HCT116 (cell line): Measurements from ENCODE around the gene EHMT1. TPM values are rescaled to one million over a fixed set of nuclear protein-coding genes. Genes with fewer than 3 reads are reported as not detected.

Experiments
- ATAC-seq: fragments of 200-7000 bp; cut with Tn5 transposase; 2 replicates; pipeline ENCODE4 v1.9.1; 2020; ENCODE audit warnings: mild to moderate bottlenecking, moderate library complexity
- BruUV-seq: library from RNA; stranded (reverse); fragments of 400-500 nt; replicated peaks from 2 replicates; lab custom pipeline; 2021; lab: Mats Ljungman, UMichigan
- CTCF ChIA-PET: fragments of 300-600 bp; sonication (Branson Sonifier 250); formaldehyde crosslinking; loops from one replicate; lab custom pipeline; 2021; ENCODE audit warnings: antibody characterized with exemption; lab: Charles Lee
- POLR2A ChIA-PET: fragments of 300-600, 350-600 bp; sonication (Branson Sonifier 250); formaldehyde crosslinking; loops from one replicate; lab custom pipeline; 2021; ENCODE audit warnings: antibody characterized with exemption; lab: Charles Lee
- RAD21 ChIA-PET, 2 experiments: fragments of 300-600 bp; sonication (Branson Sonifier 250); formaldehyde crosslinking; loops; one replicate each; lab custom pipeline; 2023; ENCODE audit warnings: low total read pairs in 2 of 2; ENCODE audit not compliant: uncharacterized antibody in 2 of 2, unreplicated experiment in 2 of 2, low non-redundant PET in 1 of 2; lab: Charles Lee
- DNase-seq: peaks from one replicate; pipeline ENCODE4 v3.0.0-alpha.2; 2010; ENCODE audit warnings: low read depth, low spot score
- H2AFZ ChIP-seq: fragments of 200-600 bp; shearing (Covaris generic), sonication (generic); 2 replicates; pipeline ENCODE4 v1.6.1; 2017; ENCODE audit warnings: low read depth, mixed run types, mixed read lengths, antibody characterized with exemption, low read length; ENCODE audit not compliant: poor library complexity, severe bottlenecking
- H3K27ac ChIP-seq: 2 replicates; pipeline ENCODE4 v1.5.1; 2012; ENCODE audit warnings: low read depth, low read length
- H3K27me3 ChIP-seq: fragments of 200-600 bp; sonication (generic); 2 replicates; pipeline ENCODE4 v1.6.1; 2016; ENCODE audit warnings: mixed run types, low read length, mixed read lengths; ENCODE audit not compliant: insufficient read depth
- H3K36me3 ChIP-seq, 2 experiments: fragments of 200-500 bp in 1 of 2; fragments of 200-600 bp in 1 of 2; sonication (Bioruptor generic) in 1 of 2; sonication (generic) in 1 of 2; 2 replicates each; pipeline versions ENCODE4 v1.5.1 to v1.6.1; 2014 to 2016; ENCODE audit warnings: low read length in 2 of 2, inconsistent platforms in 1 of 2, mixed read lengths in 1 of 2, mixed run types in 1 of 2; ENCODE audit not compliant: insufficient read depth in 2 of 2, control insufficient read depth in 1 of 2
- H3K4me1 ChIP-seq, 2 experiments: fragments of 200-600 bp in 1 of 2; sonication (generic) in 1 of 2; 2 replicates each; pipeline versions ENCODE4 v1.5.1 to v1.6.1; 2012 to 2017; ENCODE audit warnings: low read length in 2 of 2, inconsistent platforms in 1 of 2, mild to moderate bottlenecking in 1 of 2, mixed read lengths in 1 of 2, mixed run types in 1 of 2, moderate library complexity in 1 of 2; ENCODE audit not compliant: insufficient read depth in 2 of 2, control insufficient read depth in 1 of 2
- H3K4me2 ChIP-seq: fragments of 200-600 bp; sonication (generic); 2 replicates; pipeline ENCODE4 v1.6.1; 2017; ENCODE audit warnings: mixed run types, low read length, mixed read lengths
- H3K4me3 ChIP-seq, 2 experiments: fragments of 200-600 bp in 1 of 2; sonication (generic) in 1 of 2; replicated peaks in 1 of 2; 2 replicates each; pipeline ENCODE4 v1.5.1; 2011 to 2016; ENCODE audit warnings: low read length in 2 of 2, control low read depth in 1 of 2, low read depth in 1 of 2, mild to moderate bottlenecking in 1 of 2, mixed read lengths in 1 of 2, mixed run types in 1 of 2
- H3K79me2 ChIP-seq: fragments of 200-600 bp; sonication (generic); 2 replicates; pipeline ENCODE4 v1.6.1; 2017; ENCODE audit warnings: mild to moderate bottlenecking, mixed run types, low read length, moderate library complexity, mixed read lengths; ENCODE audit not compliant: insufficient read depth
- H3K9ac ChIP-seq: fragments of 200-600 bp; sonication (generic); 2 replicates; pipeline ENCODE4 v1.6.1; 2016; ENCODE audit warnings: low read length, mixed read lengths
- H3K9me2 ChIP-seq: fragments of 200-600 bp; sonication (generic), shearing (Covaris generic); 2 replicates; pipeline ENCODE4 v1.6.1; 2017; ENCODE audit warnings: mixed run types, mild to moderate bottlenecking, moderate library complexity; ENCODE audit not compliant: insufficient read depth
- H3K9me3 ChIP-seq, 2 experiments: fragments of 200-500 bp in 1 of 2; fragments of 200-600 bp in 1 of 2; sonication (Bioruptor generic) in 1 of 2; sonication (generic) in 1 of 2; 2 replicates each; pipeline ENCODE4 v1.6.1; 2014 to 2017; ENCODE audit warnings: low read length in 2 of 2, mixed read lengths in 2 of 2, inconsistent platforms in 1 of 2, low read depth in 1 of 2, mild to moderate bottlenecking in 1 of 2, mixed run types in 1 of 2, moderate library complexity in 1 of 2; ENCODE audit not compliant: control insufficient read depth in 1 of 2, insufficient read depth in 1 of 2
- H4K20me1 ChIP-seq: fragments of 200-600 bp; sonication (generic), shearing (Covaris generic); 2 replicates; pipeline ENCODE4 v1.6.1; 2017; ENCODE audit warnings: mixed run types, mild to moderate bottlenecking, moderate library complexity; ENCODE audit not compliant: insufficient read depth
- ATF3 ChIP-seq: IDR thresholded peaks from 2 replicates; pipeline ENCODE4 v1.6.1; 2012
- CBX3 ChIP-seq: IDR thresholded peaks from 2 replicates; pipeline ENCODE4 v1.6.1; 2012; ENCODE audit warnings: low read depth
- CEBPB ChIP-seq: IDR thresholded peaks from 2 replicates; pipeline ENCODE4 v1.6.1; 2012; ENCODE audit warnings: low read depth
- EGR1 ChIP-seq: IDR thresholded peaks from 2 replicates; pipeline ENCODE4 v1.6.1; 2012; ENCODE audit warnings: low read depth
- ELF1 ChIP-seq: IDR thresholded peaks from 2 replicates; pipeline ENCODE4 v1.6.1; 2012; ENCODE audit warnings: low read depth, borderline replicate concordance
- EZH2 ChIP-seq: fragments of 200-600 bp; sonication (generic); IDR thresholded peaks from 2 replicates; pipeline ENCODE4 v1.6.1; 2017; ENCODE audit warnings: antibody characterized with exemption, mixed run types
- EZH2phosphoT487 ChIP-seq: fragments of 200-600 bp; IDR thresholded peaks from 2 replicates; pipeline ENCODE4 v1.6.1; 2018; ENCODE audit warnings: antibody characterized with exemption, borderline replicate concordance
- FOSL1 ChIP-seq: IDR thresholded peaks from 2 replicates; pipeline ENCODE4 v1.6.1; 2012; ENCODE audit warnings: low read depth
- JUND ChIP-seq: IDR thresholded peaks from 2 replicates; pipeline ENCODE4 v1.6.1; 2012
- POLR2A ChIP-seq: IDR thresholded peaks from 2 replicates; pipeline ENCODE4 v1.7.0; 2011; ENCODE audit warnings: borderline replicate concordance; ENCODE audit not compliant: insufficient read depth, insufficient read length; ENCODE audit errors: extremely low read depth
- POLR2AphosphoS5 ChIP-seq: IDR thresholded peaks from 2 replicates; pipeline ENCODE4 v1.6.1; 2011; ENCODE audit warnings: mild to moderate bottlenecking, low read depth, low read length, moderate library complexity
- SIN3A ChIP-seq: IDR thresholded peaks from 2 replicates; pipeline ENCODE4 v1.6.1; 2012; ENCODE audit warnings: low read depth
- SP1 ChIP-seq: IDR thresholded peaks from 2 replicates; pipeline ENCODE4 v1.6.1; 2012; ENCODE audit warnings: low read depth
- SRF ChIP-seq: IDR thresholded peaks from 2 replicates; pipeline ENCODE4 v1.6.1; 2012; ENCODE audit warnings: low read depth
- TCF7L2 ChIP-seq: IDR thresholded peaks from 2 replicates; pipeline ENCODE4 v1.7.0; 2011; ENCODE audit warnings: borderline replicate concordance, inconsistent platforms; ENCODE audit not compliant: insufficient read depth, insufficient read length; ENCODE audit errors: extremely low read depth
- YY1 ChIP-seq: IDR thresholded peaks from 2 replicates; pipeline ENCODE4 v1.6.1; 2011; ENCODE audit warnings: low read length, low read depth, moderate library complexity, mild to moderate bottlenecking; ENCODE audit not compliant: insufficient replicate concordance; ENCODE audit errors: extremely low read depth
- ZFX ChIP-seq: fragments of 450-650 bp; IDR thresholded peaks from 2 replicates; pipeline ENCODE4 v1.6.1; 2017
- ZNF274 ChIP-seq: fragments of 200-500 bp; sonication (Bioruptor generic); IDR thresholded peaks from 2 replicates; pipeline ENCODE4 v1.6.1; 2014; ENCODE audit warnings: mild to moderate bottlenecking, low read depth, low read length, inconsistent platforms
- intact Hi-C: fragments of 100-400 bp; cut with micrococcal nuclease; formaldehyde crosslinking; loops from 2 replicates; pipeline ENCODE4 v1.10.0; 2022
- total RNA-seq: library from RNA; stranded (reverse); gene quantifications from one replicate; pipeline ENCODE4 v1.2.1, GENCODE V29; 2021; ENCODE audit not compliant: unreplicated experiment
- TF ChIP-seq, protein P1 (sequence below): IDR thresholded peaks from 2 replicates; pipeline ENCODE4 v1.6.1; 2012; ENCODE audit warnings: low read depth
- TF ChIP-seq, protein P2 (sequence below): IDR thresholded peaks from 2 replicates; pipeline ENCODE4 v1.6.1; 2011; ENCODE audit warnings: mild to moderate bottlenecking, low read length, moderate library complexity; ENCODE audit not compliant: insufficient replicate concordance; ENCODE audit errors: extremely low read depth

EHMT1 gene
- total RNA-seq, 1 experiment from 2014 or later = 86.1 TPM

GRCh38 chr9:137733429-137733828, 114.6 kb downstream of the EHMT1 start:
- Histone ChIP-seq H3K36me3 (peaks cover 7 to 19% of the 10 kb centered on the region in 2 experiments), H3K9me2 (no peaks in the 10 kb centered on the region), H3K27ac (no peak overlapping the region), H3K4me1 (no peaks in the 10 kb centered on the region), H3K9me3 (peaks cover 3 to 5% of the 10 kb centered on the region in 2 experiments; a peak in 1 of 4 replicates), H3K4me3 (no peak overlapping the region)
- no TSS peak for BruUV-seq
- TF ChIP-seq SRF (no peak), EZH2 (no peak), ATF3 (no peak), EGR1 (no peak), CEBPB (no peak), YY1 (no peak), JUND (no peak), ZFX (no peak), ZNF274 (no peak), TCF7L2 (no peak), SP1 (no peak), EZH2phosphoT487 (no peak), POLR2A (no peak), SIN3A (no peak), CBX3 (no peak), FOSL1 (no peak), POLR2AphosphoS5 (no peak), ELF1 (no peak)
- TF ChIP-seq, protein P1, sequence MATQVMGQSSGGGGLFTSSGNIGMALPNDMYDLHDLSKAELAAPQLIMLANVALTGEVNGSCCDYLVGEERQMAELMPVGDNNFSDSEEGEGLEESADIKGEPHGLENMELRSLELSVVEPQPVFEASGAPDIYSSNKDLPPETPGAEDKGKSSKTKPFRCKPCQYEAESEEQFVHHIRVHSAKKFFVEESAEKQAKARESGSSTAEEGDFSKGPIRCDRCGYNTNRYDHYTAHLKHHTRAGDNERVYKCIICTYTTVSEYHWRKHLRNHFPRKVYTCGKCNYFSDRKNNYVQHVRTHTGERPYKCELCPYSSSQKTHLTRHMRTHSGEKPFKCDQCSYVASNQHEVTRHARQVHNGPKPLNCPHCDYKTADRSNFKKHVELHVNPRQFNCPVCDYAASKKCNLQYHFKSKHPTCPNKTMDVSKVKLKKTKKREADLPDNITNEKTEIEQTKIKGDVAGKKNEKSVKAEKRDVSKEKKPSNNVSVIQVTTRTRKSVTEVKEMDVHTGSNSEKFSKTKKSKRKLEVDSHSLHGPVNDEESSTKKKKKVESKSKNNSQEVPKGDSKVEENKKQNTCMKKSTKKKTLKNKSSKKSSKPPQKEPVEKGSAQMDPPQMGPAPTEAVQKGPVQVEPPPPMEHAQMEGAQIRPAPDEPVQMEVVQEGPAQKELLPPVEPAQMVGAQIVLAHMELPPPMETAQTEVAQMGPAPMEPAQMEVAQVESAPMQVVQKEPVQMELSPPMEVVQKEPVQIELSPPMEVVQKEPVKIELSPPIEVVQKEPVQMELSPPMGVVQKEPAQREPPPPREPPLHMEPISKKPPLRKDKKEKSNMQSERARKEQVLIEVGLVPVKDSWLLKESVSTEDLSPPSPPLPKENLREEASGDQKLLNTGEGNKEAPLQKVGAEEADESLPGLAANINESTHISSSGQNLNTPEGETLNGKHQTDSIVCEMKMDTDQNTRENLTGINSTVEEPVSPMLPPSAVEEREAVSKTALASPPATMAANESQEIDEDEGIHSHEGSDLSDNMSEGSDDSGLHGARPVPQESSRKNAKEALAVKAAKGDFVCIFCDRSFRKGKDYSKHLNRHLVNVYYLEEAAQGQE = no peak
- TF ChIP-seq, protein P2, sequence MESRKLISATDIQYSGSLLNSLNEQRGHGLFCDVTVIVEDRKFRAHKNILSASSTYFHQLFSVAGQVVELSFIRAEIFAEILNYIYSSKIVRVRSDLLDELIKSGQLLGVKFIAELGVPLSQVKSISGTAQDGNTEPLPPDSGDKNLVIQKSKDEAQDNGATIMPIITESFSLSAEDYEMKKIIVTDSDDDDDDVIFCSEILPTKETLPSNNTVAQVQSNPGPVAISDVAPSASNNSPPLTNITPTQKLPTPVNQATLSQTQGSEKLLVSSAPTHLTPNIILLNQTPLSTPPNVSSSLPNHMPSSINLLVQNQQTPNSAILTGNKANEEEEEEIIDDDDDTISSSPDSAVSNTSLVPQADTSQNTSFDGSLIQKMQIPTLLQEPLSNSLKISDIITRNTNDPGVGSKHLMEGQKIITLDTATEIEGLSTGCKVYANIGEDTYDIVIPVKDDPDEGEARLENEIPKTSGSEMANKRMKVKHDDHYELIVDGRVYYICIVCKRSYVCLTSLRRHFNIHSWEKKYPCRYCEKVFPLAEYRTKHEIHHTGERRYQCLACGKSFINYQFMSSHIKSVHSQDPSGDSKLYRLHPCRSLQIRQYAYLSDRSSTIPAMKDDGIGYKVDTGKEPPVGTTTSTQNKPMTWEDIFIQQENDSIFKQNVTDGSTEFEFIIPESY = no peak
- TF ChIP-seq, all 23 proteins: peak for 0
- H3K4me2 ChIP-seq = no peak overlapping the region
- ATAC-seq (no peak), DNase-seq (no peak)
- ChIA-PET POLR2A (no interaction called here), RAD21 (no interaction called here), CTCF (no interaction called here)
- intact Hi-C loops = no loop called here
- H4K20me1 ChIP-seq = no peaks in the 10 kb centered on the region; the same call in 1 of the 2 replicates
- H3K9ac ChIP-seq = no peak overlapping the region
- no peaks in the 10 kb centered on the region for H3K27me3 ChIP-seq
- peaks cover 22% of the 10 kb centered on the region; the same call in 1 of the 2 replicates for H3K79me2 ChIP-seq
- no peak overlapping the region for H2AFZ ChIP-seq
